ENCODE measurements around the gene CCL28. TPM values are rescaled to one million over a fixed set of nuclear protein-coding genes. Genes with fewer than 3 reads are reported as not detected.

CCL28 gene
- total RNA-seq, 1 donor from 2014 or later: 0.53 TPM

DNA sequence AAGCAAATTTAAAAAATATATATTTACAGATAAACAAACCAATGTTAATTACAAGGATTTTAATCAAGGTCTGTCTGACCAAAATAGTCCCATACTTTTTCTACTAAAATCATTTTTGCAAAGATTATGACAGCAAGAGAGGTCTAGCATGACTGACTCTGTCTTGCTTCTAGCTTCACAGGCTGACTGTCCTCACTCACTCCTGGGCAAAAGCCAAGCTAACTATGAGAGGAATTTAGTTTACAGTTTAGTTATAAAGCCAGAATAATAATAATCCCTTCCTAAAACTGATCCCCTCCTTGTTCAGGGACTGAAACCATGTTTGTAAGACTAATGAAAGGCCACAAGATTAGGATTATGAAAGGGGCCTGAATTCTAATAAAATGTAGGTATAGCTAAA, 53.5 kb downstream of the CCL28 start:
- no peak for DNase-seq (ENCODE audit: extremely low read depth, low read depth, low spot score)

DNA sequence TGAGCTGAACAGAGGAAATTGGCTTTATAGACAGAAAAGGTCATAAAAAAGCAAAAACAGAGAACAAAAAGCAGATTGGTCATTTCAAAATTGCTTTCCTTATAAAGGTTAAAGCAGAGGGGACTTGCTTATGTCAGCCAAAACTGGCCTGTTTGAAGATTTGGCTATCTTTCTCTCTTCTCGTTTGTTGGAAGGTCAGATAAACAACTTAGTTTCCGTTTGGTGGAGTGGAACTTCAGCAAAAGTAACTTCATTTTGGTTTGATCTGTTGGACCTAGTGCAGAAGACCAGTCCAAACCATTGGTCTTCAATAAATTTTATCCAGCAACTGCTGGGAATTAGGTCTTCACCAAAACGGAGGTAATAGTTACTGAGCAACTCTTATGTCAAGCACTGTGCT, 53.9 kb downstream of the CCL28 start:
- no peak for DNase-seq (ENCODE audit: extremely low read depth, low read depth, low spot score)

DNA sequence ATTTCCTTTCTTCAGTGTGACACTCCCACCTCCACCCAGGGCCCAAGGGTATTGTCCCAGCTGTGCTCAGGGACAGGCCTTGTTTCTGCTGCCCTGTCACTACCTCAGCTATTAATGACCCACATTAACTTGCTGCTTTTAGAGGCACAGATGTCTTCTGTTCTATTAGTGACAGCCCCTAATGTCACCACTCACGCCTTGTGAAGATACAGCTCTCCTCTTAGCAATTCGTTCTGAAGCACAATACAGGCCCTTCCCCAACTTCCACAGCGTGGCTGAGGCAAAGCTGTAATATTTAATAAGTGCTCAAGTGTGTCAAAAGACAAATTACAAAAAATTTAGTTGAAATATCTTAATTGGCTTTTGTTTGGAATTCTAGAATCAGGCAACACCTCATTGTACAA, 54.3 kb downstream of the CCL28 start:
- DNase-seq (ENCODE audit: extremely low read depth, low read depth, low spot score): no peak

DNA sequence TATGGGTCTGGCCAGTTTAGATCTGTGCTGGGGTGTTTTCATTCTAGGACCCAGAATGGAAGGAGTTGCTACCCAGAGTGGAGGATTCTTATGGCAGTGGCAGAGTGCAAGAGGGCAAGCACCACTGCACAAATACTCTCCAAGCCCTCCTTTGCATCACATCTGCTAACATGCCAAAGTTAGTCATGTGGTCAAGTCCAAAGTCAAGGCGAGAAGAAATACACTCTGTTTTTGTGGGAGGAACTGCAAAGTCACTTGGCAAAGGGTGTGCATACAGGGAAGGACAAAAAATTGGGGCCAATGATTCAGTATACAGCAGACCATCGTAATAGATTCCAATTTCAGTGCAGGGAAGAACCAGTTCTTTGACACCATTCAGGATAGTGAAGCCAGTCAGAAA, 55.1 kb downstream of the CCL28 start:
- no peak for DNase-seq (ENCODE audit: extremely low read depth, low read depth, low spot score)

GRCh38 chr5:43354774-43355173, 57.4 kb downstream of the CCL28 start:
- no peak for DNase-seq (ENCODE audit: extremely low read depth, low read depth, low spot score)

- DNase-seq (ENCODE audit: extremely low read depth, low read depth, low spot score): no peak
Measured at GRCh38 chr5:43353668-43354067, 58.5 kb downstream of the CCL28 start.

- DNase-seq (ENCODE audit: extremely low read depth, low read depth, low spot score): no peak
Measured at GRCh38 chr5:43352915-43353314, 59.3 kb downstream of the CCL28 start.

DNA sequence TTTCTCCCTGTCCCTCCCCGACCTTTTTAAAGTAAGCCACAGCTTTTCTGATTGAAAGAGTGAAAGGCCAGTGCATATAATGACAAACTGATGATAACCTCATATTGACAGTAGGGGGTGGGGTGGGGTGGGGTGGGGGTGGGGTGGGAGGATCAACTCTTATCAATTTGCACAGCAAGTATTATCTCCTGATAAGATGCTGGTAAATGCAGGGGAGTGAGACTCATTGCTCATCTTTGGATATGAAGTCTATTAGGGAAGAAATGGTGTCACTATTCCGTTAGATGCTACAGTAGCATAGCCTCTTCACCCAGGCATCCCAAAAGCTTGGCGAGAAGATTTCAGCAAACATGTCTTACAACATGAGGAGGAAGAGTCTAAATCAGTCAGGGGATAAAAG, 60.1 kb downstream of the CCL28 start:
- DNase-seq (ENCODE audit: extremely low read depth, low read depth, low spot score): no peak

DNA sequence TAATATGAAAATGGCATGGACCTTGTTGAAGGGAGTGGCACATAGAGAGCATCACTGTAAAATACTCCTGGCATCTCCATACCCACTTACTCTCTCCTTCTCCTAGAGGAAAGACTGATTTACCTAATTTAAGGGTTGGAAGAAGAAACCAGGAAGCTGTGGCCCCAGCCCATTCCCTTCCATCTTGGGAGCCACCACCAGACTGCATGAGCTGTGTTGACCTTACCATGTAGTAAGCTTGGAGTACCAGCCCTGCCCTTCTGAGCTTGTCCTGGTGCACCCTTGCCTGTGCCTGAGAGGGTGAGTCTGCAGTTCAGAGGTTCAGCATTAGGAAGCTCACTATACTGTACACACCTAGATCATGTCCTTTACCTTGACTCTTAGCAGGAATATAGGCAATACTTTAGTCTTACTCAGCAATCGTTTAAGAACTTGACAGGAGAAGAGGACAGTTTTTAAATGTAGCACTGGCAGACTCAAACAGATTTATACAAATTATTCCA, 63.3 kb downstream of the CCL28 start:
- no peak for DNase-seq (ENCODE audit: extremely low read depth, low read depth, low spot score)

- no peak for DNase-seq (ENCODE audit: extremely low read depth, low read depth, low spot score)
Measured at GRCh38 chr5:43348207-43348606, 64.0 kb downstream of the CCL28 start.

- no peak for DNase-seq (ENCODE audit: extremely low read depth, low read depth, low spot score)
Measured at GRCh38 chr5:43338862-43339261, 73.3 kb downstream of the CCL28 start.

DNA sequence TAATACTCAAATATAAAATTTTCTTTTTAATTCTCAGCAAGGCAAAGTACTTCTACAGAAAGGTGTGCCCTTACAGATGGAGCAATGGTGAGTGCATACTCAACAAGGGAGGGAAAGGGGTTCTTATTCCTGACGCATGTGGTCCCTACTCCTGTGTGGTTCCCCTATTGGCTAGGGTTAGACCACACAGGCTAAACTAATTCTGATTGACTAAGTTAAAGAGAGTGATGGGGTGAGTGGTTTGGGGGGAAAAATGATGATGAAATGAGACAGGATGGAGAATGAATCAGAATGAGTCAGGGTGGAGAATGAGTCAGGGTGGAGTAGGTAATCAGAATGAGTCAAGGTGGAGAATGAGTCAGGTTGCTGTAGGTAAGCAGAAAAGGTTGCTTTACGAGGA, 76.0 kb downstream of the CCL28 start:
- DNase-seq (ENCODE audit: extremely low read depth, low read depth, low spot score): no peak

GRCh38 chr5:43335681-43336080, 76.5 kb downstream of the CCL28 start:
- DNase-seq (ENCODE audit: extremely low read depth, low read depth, low spot score): no peak

DNA sequence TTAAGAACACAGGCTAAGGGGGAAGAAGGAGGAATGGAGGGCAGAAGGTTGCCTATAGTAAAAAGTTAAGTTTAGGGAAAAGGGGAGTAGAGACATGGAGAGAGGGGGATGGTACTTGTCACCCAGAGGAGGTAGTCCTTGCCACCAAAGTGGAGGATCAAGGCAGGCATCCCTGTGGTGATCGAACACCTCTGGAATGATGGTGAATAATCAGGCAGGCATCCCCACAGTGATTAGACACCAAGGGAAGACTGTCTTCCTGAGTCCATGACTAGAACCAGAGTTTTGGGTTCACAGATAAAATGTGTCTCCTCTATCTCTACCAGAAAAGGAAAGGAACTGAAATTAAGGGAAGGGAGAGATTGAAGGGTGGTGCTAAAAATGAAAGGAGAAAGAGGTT, 79.8 kb downstream of the CCL28 start:
- no peak for DNase-seq (ENCODE audit: extremely low read depth, low read depth, low spot score)

Other genes starting within 250 kb of the CCL28 start
- 0.05 TPM in 1 of 2 replicates, not detected in the other for gene NIM1K, start 220.2 kb downstream of the CCL28 start, total RNA-seq
- 34.1 and 41.8 TPM in 2 replicates for gene HMGCS1, start 99.0 kb downstream of the CCL28 start, total RNA-seq
- gene TMEM267, start 71.5 kb upstream of the CCL28 start, total RNA-seq: 11.4 and 13.8 TPM in 2 replicates
- gene C5orf34, start 102.8 kb upstream of the CCL28 start, total RNA-seq: 0.73 and 1.4 TPM in 2 replicates
- 103 and 107 TPM in 2 replicates for gene PAIP1, start 144.7 kb upstream of the CCL28 start, total RNA-seq
- 44.9 and 54.2 TPM in 2 replicates for gene NNT, start 190.8 kb upstream of the CCL28 start, total RNA-seq